SU-DHL-6 (cell line): ENCODE measurements around the gene NME1.
"Not testable (repeated sequence)": the region's sequence is repeated elsewhere in the genome, so short reads cannot be mapped to it uniquely, and the experiment has no call there.

Experiments
- EZH2phosphoT487 ChIP-seq: fragments of 200-600 bp; sonication (generic), shearing (Covaris generic); conservative IDR thresholded peaks from 2 replicates; pipeline ENCODE4 v1.6.1; 2018; ENCODE audit warnings: mild to moderate bottlenecking, antibody characterized with exemption, low read length, moderate library complexity, mixed read lengths
- TF ChIP-seq, protein P1 (sequence below): fragments of 200-600 bp; sonication (generic); IDR thresholded peaks from one replicate; pipeline ENCODE4 v1.5.1; 2017; ENCODE audit warnings: antibody characterized with exemption, mild to moderate bottlenecking, low read length, moderate library complexity; ENCODE audit not compliant: insufficient read depth, poor library complexity, severe bottlenecking

DNA sequence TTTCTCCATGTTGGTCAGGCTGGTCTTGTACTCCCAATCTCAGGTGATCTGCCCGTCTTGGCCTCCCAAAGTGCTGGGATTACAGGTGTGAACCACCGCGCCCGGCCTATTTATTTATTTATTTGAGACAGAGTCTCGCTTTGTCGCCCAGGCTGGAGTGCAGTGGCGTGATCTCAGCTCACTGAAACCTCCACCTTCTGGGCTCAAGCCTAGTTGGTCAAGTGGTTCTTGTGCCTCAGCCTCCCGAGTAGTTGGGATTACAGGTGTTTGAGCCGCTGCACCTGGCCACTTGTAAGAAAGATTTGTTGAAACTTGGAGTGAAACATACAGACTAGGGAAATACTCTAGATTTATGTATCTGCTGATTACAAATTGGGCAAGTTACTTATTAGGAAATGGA is 18.7 kb downstream of the NME1 start:
- TF ChIP-seq, protein P1, sequence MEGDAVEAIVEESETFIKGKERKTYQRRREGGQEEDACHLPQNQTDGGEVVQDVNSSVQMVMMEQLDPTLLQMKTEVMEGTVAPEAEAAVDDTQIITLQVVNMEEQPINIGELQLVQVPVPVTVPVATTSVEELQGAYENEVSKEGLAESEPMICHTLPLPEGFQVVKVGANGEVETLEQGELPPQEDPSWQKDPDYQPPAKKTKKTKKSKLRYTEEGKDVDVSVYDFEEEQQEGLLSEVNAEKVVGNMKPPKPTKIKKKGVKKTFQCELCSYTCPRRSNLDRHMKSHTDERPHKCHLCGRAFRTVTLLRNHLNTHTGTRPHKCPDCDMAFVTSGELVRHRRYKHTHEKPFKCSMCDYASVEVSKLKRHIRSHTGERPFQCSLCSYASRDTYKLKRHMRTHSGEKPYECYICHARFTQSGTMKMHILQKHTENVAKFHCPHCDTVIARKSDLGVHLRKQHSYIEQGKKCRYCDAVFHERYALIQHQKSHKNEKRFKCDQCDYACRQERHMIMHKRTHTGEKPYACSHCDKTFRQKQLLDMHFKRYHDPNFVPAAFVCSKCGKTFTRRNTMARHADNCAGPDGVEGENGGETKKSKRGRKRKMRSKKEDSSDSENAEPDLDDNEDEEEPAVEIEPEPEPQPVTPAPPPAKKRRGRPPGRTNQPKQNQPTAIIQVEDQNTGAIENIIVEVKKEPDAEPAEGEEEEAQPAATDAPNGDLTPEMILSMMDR, result not testable (repeated sequence)
- not testable (repeated sequence) for TF ChIP-seq EZH2phosphoT487
